GM13976 (cell line): ENCODE results near the gene MEF2C.

Experiments
- DNase-seq: peaks from one replicate; pipeline ENCODE4 v3.0.0; 2012; ENCODE audit warnings: low spot score
- in situ Hi-C: fragments of 300-500 bp; cut with MboI; formaldehyde crosslinking; loops from one replicate; pipeline ENCODE4 v1.12.0; 2022; ENCODE audit warnings: low sequenced_read_pairs, mixed read lengths, inconsistent platforms; ENCODE audit not compliant: unreplicated experiment
- TF ChIP-seq, protein P1 (sequence below): IDR thresholded peaks from 2 replicates; pipeline ENCODE4 v1.5.1; 2012; ENCODE audit warnings: borderline replicate concordance, mild to moderate bottlenecking; ENCODE audit not compliant: insufficient read depth; ENCODE audit errors: extremely low read depth, missing control alignments, control extremely low read depth

The MEF2C gene

DNA sequence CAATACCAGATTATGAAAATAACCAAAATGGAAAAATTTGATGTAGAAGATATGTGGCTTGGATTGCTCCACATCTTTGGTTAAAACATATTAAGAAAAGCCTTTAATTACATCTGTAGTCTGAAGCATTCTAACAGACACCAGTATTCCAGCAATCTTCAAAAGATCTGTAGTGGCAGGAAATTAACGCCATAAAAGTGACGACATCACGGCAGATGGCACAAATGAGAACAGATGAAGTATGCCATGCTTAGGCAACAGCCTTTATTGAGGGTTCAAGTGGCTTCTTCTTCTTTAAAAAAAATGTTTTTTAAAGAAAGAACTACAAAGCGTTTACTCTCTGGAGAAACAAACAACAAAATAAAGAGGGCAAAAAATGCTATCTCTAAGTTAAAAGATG lies 164.2 kb downstream of the MEF2C start:
- no peak for DNase-seq
- TF ChIP-seq, protein P1, sequence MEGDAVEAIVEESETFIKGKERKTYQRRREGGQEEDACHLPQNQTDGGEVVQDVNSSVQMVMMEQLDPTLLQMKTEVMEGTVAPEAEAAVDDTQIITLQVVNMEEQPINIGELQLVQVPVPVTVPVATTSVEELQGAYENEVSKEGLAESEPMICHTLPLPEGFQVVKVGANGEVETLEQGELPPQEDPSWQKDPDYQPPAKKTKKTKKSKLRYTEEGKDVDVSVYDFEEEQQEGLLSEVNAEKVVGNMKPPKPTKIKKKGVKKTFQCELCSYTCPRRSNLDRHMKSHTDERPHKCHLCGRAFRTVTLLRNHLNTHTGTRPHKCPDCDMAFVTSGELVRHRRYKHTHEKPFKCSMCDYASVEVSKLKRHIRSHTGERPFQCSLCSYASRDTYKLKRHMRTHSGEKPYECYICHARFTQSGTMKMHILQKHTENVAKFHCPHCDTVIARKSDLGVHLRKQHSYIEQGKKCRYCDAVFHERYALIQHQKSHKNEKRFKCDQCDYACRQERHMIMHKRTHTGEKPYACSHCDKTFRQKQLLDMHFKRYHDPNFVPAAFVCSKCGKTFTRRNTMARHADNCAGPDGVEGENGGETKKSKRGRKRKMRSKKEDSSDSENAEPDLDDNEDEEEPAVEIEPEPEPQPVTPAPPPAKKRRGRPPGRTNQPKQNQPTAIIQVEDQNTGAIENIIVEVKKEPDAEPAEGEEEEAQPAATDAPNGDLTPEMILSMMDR, result no peak
- in situ Hi-C loops, result loop anchor here (25.0 kb wide), 2 partner anchors 1019 to 1544 kb away; no protein-coding TSS in a partner anchor

DNA sequence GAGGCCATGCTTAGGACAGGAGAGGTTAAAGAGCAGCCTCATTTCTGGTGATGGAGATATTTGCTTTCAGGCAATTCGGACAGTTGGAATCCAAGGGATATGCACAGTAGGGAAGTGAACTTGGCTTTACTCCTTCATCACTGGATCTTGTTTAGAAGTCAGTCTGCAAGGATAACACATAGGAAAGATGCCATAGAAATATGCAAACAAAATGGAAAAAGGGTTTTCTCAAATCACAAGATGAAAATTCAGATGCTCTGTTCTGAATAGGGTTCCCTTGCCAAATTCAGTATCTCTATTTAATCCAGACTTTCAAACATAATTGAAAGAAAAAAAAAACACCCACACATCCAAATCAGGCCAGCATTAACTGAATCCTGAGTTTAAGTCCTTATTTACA lies 166.9 kb downstream of the MEF2C start:
- in situ Hi-C loops, result loop anchor here (25.0 kb wide), 2 partner anchors 1021 to 1546 kb away; no protein-coding TSS in a partner anchor
- no peak for DNase-seq
- TF ChIP-seq, protein P1, result no peak

DNA sequence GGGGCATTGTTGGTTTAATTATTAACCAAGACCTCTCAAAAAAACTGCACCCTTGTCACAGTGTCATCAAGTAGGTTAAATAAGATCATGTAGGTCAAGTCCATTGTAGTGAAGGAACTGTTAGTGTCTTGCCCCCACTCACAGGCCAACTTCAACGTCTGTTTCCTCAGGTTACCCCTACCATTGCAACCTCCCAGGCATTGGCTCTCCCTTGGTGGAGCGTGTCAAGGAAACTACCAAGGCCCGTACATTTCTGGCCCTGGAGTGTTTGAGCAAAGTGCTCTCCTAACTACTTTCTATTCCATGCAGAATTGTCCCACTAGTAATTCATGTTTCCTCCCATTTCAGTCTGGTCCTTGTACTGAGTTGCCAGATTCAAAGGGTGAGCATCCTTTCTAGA lies 167.5 kb downstream of the MEF2C start:
- in situ Hi-C loops, result loop anchor here (25.0 kb wide), 2 partner anchors 1022 to 1547 kb away; no protein-coding TSS in a partner anchor
- TF ChIP-seq, protein P1, result no peak
- no peak for DNase-seq

DNA sequence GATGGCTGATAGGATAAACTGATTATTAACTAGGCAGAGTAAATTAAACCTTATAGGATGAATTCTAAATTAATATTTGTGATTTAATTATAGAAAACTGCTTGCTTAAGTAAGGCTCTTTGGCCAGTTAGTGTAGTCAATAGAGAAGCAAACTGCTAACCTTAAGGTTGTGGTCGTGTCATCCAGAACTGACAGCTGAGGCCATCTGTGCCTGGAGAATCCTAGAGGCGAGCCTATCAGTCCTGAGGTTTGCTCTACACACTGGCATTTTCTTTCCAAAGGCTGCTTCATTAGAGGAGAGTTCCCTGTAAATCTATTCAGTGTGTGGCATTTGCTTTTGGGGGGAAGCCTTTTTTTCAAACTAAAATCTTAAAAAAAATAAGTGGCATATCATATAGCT lies 169.2 kb downstream of the MEF2C start:
- no peak for DNase-seq
- in situ Hi-C loops, result loop anchor here (25.0 kb wide), 2 partner anchors 1023 to 1548 kb away; no protein-coding TSS in a partner anchor
- TF ChIP-seq, protein P1, result no peak

DNA sequence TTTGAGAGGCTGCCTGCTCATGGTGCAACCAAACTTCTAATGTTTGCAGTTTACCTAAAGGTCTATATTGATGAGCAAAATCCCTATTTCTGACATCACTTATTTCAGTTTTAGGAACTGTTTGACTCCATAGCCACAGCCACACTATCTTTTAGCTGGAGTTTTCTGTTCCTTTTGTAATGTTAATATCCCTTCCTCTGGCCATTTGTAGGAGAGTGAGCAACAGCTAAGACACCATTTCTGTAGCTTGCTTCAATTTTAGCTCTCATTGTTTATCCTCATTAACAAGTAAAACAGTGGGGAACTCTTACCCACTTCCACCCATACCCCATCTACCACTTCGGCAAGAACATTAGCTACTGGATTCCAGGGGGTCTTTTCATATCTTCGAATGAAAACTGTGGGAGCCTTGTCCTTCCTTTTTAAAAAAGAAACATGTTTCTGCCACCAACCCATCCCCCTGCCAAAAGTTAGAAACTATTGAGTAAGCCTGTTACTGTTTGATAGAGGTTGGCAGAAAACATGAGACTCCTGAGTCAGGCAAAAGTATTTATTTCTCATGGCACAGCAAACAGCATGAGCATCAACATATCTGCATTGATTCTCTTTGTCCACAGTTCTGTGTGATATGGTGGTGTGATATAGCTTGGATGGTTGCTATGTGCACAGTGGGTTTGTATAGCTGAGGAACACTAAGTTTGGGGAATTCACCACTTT lies 174.1 kb downstream of the MEF2C start:
- DNase-seq, result no peak
- TF ChIP-seq, protein P1, result no peak
- in situ Hi-C loops, result loop anchor here (25.0 kb wide), 2 partner anchors 1028 to 1553 kb away; no protein-coding TSS in a partner anchor

DNA sequence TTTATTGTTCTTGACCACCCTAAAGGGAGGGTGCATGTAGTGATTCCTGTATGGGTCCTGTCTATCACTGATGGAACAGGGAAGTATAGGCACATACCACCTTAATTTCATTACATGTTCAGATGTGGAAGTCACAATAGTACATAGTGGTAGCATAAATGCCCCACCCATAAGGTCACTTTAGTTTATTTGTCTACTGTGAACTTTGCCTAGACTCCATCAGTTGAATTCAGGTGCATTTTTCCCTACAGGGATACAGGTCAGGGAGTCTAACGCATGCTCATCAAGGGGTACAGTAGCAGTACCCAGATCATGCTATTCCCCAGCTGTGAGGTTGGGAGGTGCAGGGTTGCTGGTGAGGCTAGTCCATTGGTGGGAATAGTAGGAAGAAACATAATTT lies 175.0 kb downstream of the MEF2C start:
- TF ChIP-seq, protein P1, result no peak
- in situ Hi-C loops, result loop anchor here (25.0 kb wide), 2 partner anchors 1029 to 1554 kb away; no protein-coding TSS in a partner anchor

More for the DNA sequence above, 175.0 kb downstream of the MEF2C start:
- DNase-seq, result no peak
